Fibroblast of pulmonary artery (primary cell): ENCODE measurements around the gene MBP.

Experiments used
- DNase-seq: peaks from one replicate; pipeline ENCODE4 v3.0.0-alpha.2; 2010; ENCODE audit warnings: low read depth
- H3K4me3 ChIP-seq: replicated peaks from 2 replicates; pipeline ENCODE4 v1.5.1; 2011; ENCODE audit warnings: low read depth, mild to moderate bottlenecking, control low read depth, low read length, moderate library complexity
- CTCF ChIP-seq: IDR thresholded peaks from 2 replicates; pipeline ENCODE4 v1.5.1; 2011; ENCODE audit warnings: mild to moderate bottlenecking, control low read depth, low read length, inconsistent platforms; ENCODE audit errors: missing control alignments

The MBP gene

GRCh38 chr18:77110936-77111335, 21.6 kb downstream of the MBP start:
- DNase-seq, result no peak
- no peak overlapping the region for H3K4me3 ChIP-seq

GRCh38 chr18:77110400-77110799, 22.2 kb downstream of the MBP start:
- TF ChIP-seq CTCF, result no peak
- no peak overlapping the region for H3K4me3 ChIP-seq
- no peak for DNase-seq

More at GRCh38 chr18:77110936-77111335, 21.6 kb downstream of the MBP start:
- TF ChIP-seq CTCF, result no peak

GRCh38 chr18:77109648-77110019, 22.9 kb downstream of the MBP start:
- DNase-seq, result no peak
- TF ChIP-seq CTCF, result no peak
- no peak overlapping the region for H3K4me3 ChIP-seq

GRCh38 chr18:77108821-77109647, 23.5 kb downstream of the MBP start:
- no peak for DNase-seq
- H3K4me3 ChIP-seq, result no peak overlapping the region
- TF ChIP-seq CTCF, result no peak

- no peak for TF ChIP-seq CTCF
- H3K4me3 ChIP-seq, result peak overlapping the region; percentile 12
- peak; percentile 88 for DNase-seq
These were observed 24.4 kb downstream of the MBP start for GRCh38 chr18:77108001-77108692.

- DNase-seq, result peak; percentile 57
- H3K4me3 ChIP-seq, result no peak overlapping the region
- no peak for TF ChIP-seq CTCF
These were observed 25.3 kb downstream of the MBP start for GRCh38 chr18:77107292-77107691.
